Panc1 (cell line): ENCODE results near the gene MIOX.

Experiments used
- CTCF ChIP-seq: fragments of 450-650 bp; IDR thresholded peaks from 2 replicates; pipeline ENCODE4 v1.5.1; 2017; ENCODE audit warnings: mild to moderate bottlenecking
- POLR2AphosphoS5 ChIP-seq: IDR thresholded peaks from 2 replicates; pipeline ENCODE4 v1.6.1; 2012; ENCODE audit warnings: mild to moderate bottlenecking, low read depth, low read length, moderate library complexity

GRCh38 chr22:50518606-50519005 lies 31.9 kb downstream of the MIOX start:
- TF ChIP-seq CTCF = no peak
- no peak for TF ChIP-seq POLR2AphosphoS5
